Ovary (tissue), 9 donors: ENCODE results near the gene FBN1. TPM values are rescaled to one million over a fixed set of nuclear protein-coding genes. Genes with fewer than 3 reads are reported as not detected.

Experiments
- DNase-seq, 5 donors: peaks; one replicate each; pipeline ENCODE4 v3.0.0-alpha.2; 2019 to 2020
- H3K27ac ChIP-seq, 2 donors: fragments of 200-600 bp; one replicate each; pipeline versions ENCODE4 v1.5.1 to v1.8.0; 2019 to 2022
- H3K27me3 ChIP-seq: fragments of 200-600 bp; one replicate; pipeline ENCODE4 v1.8.0; 2022
- H3K36me3 ChIP-seq: fragments of 200-600 bp; sonication (generic); one replicate; pipeline ENCODE4 v1.5.1; 2019
- H3K4me1 ChIP-seq: one replicate; pipeline ENCODE4 v1.8.1; 2013; ENCODE audit warnings: mild to moderate bottlenecking, moderate library complexity; ENCODE audit not compliant: insufficient read depth
- H3K4me3 ChIP-seq: fragments of 200-600 bp; sonication (generic); one replicate; pipeline ENCODE4 v1.5.1; 2017
- H3K9me3 ChIP-seq, 2 donors: fragments of 200-600 bp in 1 of 2; sonication (generic) in 1 of 2; one replicate each; pipeline versions ENCODE4 v1.5.1 to v1.8.1; 2013 to 2019; ENCODE audit warnings: mild to moderate bottlenecking in 1 of 2, moderate library complexity in 1 of 2
- CTCF ChIP-seq, 3 donors: fragments of 450-650 bp in 2 of 3; fragments of 200-600 bp in 1 of 3; IDR thresholded peaks; one replicate each; pipeline versions ENCODE4 v1.5.1 to v1.8.0; 2016 to 2022; ENCODE audit warnings: antibody characterized with exemption in 3 of 3, mild to moderate bottlenecking in 1 of 3
- EP300 ChIP-seq: sonication (generic); formaldehyde crosslinking; IDR thresholded peaks from one replicate; pipeline ENCODE4 v1.6.1; 2017; ENCODE audit warnings: antibody characterized with exemption
- POLR2A ChIP-seq: fragments of 450-650 bp; IDR thresholded peaks from one replicate; pipeline ENCODE4 v1.6.1; 2017; ENCODE audit warnings: antibody characterized with exemption, mild to moderate bottlenecking, moderate library complexity
- WGBS, 3 donors: extraction: QIAGEN DNeasy Blood & Tissue Kit in 1 of 3; methylation state at CpG; one replicate each; pipeline versions ENCODE4 v1.1.5 to v1.1.7; 2013 to 2017; 5-methylcytosine and 5-hydroxymethylcytosine counted together
- intact Hi-C, 4 donors: fragments of 100-400 bp; cut with DNase I; formaldehyde crosslinking; loops; one replicate each; pipeline versions ENCODE4 v1.11.0 to v1.15.1; 2022 to 2023
- polyA plus RNA-seq, 2 donors: library from polyadenylated mRNA; stranded (reverse); fragments of 200-250 nt in 1 of 2; fragments of 350-450 nt in 1 of 2; fragmentation: Illumina TruSeq in 1 of 2; extraction: RNeasy Lipid Tissue Mini Kit (QIAGEN cat#74804) in 1 of 2; gene quantifications; one replicate each; pipeline ENCODE4 v1.2.3, GENCODE V29; 2013 to 2014
- total RNA-seq, 7 donors: library from RNA; depleted of rRNA in 2 of 7; stranded (reverse); fragments of >200 nt in 2 of 7; fragmentation: NEBNext Ultra II Directional in 3 of 7; extraction: Animal tissue kit (Norgen Biotek cat#: 25700) in 3 of 7; gene quantifications; one replicate each; pipeline versions ENCODE4 v1.1.0 to v1.2.4, GENCODE V29; 2016 to 2023
- donor health status: DM: no; HTN: no; CAD: no; lungs with moderate emphysema.
- donor health status: DM: no; HTN: no; CAD: no.
- donor health status: Bipolar disorder and iron deficiency.
- donor health status: DM: yes; HTN: yes; CAD: no.
- donor health status: DM: no; HTN: no; CAD: no.
- donor health status: DM: yes; HTN: yes; CAD: no.

FBN1 gene
- total and polyA plus RNA-seq, 9 donors: 62.5 to 159 (median 97.4) TPM

GRCh38 chr15:48581219-48581618 lies 64.3 kb downstream of the FBN1 start:
- intact Hi-C loops: no loop called here
- H3K36me3 ChIP-seq: no peaks in the 10 kb centered on the region
- peaks cover 10% of the 10 kb centered on the region for H3K4me1 ChIP-seq
- no peak overlapping the region for H3K27ac ChIP-seq
- H3K9me3 ChIP-seq: no peaks in the 10 kb centered on the region
- TF ChIP-seq EP300: no peak
- no peak for TF ChIP-seq POLR2A
- TF ChIP-seq CTCF (IDR thresholded peaks at IDR 0.05): no peak
- H3K4me3 ChIP-seq: no peak overlapping the region
- 69 to 79% (median 70%) methylated on average over 4 of the region's 4 CpGs for WGBS, 3 donors
- H3K27me3 ChIP-seq: no peaks in the 10 kb centered on the region
- DNase-seq: no peak

- no peaks in the 10 kb centered on the region for H3K27me3 ChIP-seq
- 78 to 90% (median 87%) methylated on average over 2 of the region's 2 CpGs for WGBS, 3 donors
- no peak overlapping the region for H3K4me3 ChIP-seq
- no peaks in the 10 kb centered on the region for H3K36me3 ChIP-seq
- intact Hi-C loops: no loop called here
- TF ChIP-seq POLR2A (no peak), CTCF (IDR thresholded peaks at IDR 0.05) (no peak), EP300 (no peak)
- no peak overlapping the region for H3K27ac ChIP-seq
- DNase-seq: no peak
- H3K4me1 ChIP-seq: peaks cover 10% of the 10 kb centered on the region
- no peaks in the 10 kb centered on the region for H3K9me3 ChIP-seq
These were observed 64.8 kb downstream of the FBN1 start for GRCh38 chr15:48580736-48581135.

- Histone ChIP-seq H3K27me3 (no peaks in the 10 kb centered on the region), H3K27ac (no peak overlapping the region), H3K4me3 (no peak overlapping the region), H3K36me3 (no peaks in the 10 kb centered on the region), H3K9me3 (no peaks in the 10 kb centered on the region), H3K4me1 (peaks cover 10% of the 10 kb centered on the region)
- 61 to 68% (median 62%) methylated on average over 8 of the region's 8 CpGs for WGBS, 3 donors
- intact Hi-C loops: no loop called here
- DNase-seq: no peak
- no peak for TF ChIP-seq POLR2A
- no peak for TF ChIP-seq EP300
- no peak for TF ChIP-seq CTCF (IDR thresholded peaks at IDR 0.05)
These were observed 65.4 kb downstream of the FBN1 start for GRCh38 chr15:48579945-48580671.

DNA sequence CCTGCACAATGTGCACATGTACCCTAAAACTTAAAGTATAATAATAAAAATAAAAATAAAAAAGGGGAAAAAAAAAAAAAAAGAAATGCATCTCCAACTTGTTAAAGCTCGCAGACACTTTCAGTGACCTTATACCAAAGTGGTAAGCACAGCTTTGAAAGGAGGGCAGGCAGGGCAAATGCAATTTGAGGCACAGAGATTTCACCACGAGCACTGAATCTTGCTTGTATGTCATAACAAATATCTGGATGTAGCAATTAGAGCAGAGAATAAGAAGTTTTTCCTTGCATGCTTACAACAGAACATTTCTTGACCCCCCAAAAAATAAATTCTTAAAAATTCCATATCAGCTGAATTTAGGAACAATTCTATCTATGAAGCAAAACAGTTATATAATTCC lies 66.5 kb downstream of the FBN1 start:
- TF ChIP-seq POLR2A (no peak), CTCF (IDR thresholded peaks at IDR 0.05) (no peak), EP300 (no peak)
- no peak for DNase-seq
- H3K9me3 ChIP-seq: no peaks in the 10 kb centered on the region
- intact Hi-C loops: no loop called here
- peaks cover 9% of the 10 kb centered on the region for H3K4me1 ChIP-seq
- no peaks in the 10 kb centered on the region for H3K36me3 ChIP-seq
- H3K27ac ChIP-seq: no peak overlapping the region
- WGBS, 3 donors: 55 to 71% (median 59%) methylated on average over 2 of the region's 2 CpGs
- no peaks in the 10 kb centered on the region for H3K27me3 ChIP-seq
- H3K4me3 ChIP-seq: no peak overlapping the region
